ENCODE results near the gene PLXDC2. TPM values are rescaled to one million over a fixed set of nuclear protein-coding genes. Genes with fewer than 3 reads are reported as not detected.

PLXDC2 gene
- total RNA-seq, 6 donors from 2014 or later = 39.0 to 129 (median 68.0) TPM

DNA sequence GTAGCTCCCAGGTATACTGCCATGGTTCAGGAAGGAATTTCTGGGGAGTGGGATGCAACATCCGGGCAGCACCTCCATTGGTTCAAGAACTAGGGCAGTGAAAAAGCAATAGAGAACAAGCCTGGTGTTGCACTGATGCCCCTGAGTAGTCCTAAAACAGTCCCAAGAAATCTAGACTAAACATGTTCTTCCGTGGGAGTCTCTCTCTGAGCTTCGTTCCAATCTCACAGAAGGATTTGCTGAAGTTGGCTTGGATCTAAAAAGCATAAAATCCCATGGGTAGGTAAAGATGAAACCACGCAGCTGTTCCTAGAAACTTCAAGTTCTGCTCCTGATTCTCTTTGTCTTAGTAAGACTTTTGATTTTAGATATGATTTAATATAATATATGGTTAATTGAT is 154.5 kb downstream of the PLXDC2 start:
- WGBS, 2 donors = 62 to 82% methylated on average over 4 of the region's 4 CpGs
- ATAC-seq (ENCODE audit: low FRiP score in 2 of 2) = peak in 1 of 2 donors; percentile 67

GRCh38 chr10:19971343-19972052 is 155.3 kb downstream of the PLXDC2 start:
- peak overlapping the region in 2 of 4 donors; percentile 35 to 46 for H3K27ac ChIP-seq
- ATAC-seq (ENCODE audit: low FRiP score in 2 of 2) (no peak), DNase-seq (no peak)
- no peaks in the 10 kb centered on the region for H3K27me3 ChIP-seq
- H3K9me3 ChIP-seq = no peaks in the 10 kb centered on the region
- H3K36me3 ChIP-seq = no peaks in the 10 kb centered on the region
- WGBS, 2 donors = 67 to 68% methylated on average over 9 of the region's 9 CpGs
- H3K4me3 ChIP-seq = no peak overlapping the region
- H3K4me1 ChIP-seq = peaks cover 0 to 8% (median 4%) of the 10 kb centered on the region in 4 donors
- TF ChIP-seq POLR2A (IDR thresholded peaks at IDR 0.05) = no peak
- TF ChIP-seq POLR2AphosphoS5 (IDR thresholded peaks at IDR 0.05) = no peak
- TF ChIP-seq, protein P1, sequence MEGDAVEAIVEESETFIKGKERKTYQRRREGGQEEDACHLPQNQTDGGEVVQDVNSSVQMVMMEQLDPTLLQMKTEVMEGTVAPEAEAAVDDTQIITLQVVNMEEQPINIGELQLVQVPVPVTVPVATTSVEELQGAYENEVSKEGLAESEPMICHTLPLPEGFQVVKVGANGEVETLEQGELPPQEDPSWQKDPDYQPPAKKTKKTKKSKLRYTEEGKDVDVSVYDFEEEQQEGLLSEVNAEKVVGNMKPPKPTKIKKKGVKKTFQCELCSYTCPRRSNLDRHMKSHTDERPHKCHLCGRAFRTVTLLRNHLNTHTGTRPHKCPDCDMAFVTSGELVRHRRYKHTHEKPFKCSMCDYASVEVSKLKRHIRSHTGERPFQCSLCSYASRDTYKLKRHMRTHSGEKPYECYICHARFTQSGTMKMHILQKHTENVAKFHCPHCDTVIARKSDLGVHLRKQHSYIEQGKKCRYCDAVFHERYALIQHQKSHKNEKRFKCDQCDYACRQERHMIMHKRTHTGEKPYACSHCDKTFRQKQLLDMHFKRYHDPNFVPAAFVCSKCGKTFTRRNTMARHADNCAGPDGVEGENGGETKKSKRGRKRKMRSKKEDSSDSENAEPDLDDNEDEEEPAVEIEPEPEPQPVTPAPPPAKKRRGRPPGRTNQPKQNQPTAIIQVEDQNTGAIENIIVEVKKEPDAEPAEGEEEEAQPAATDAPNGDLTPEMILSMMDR (IDR thresholded peaks at IDR 0.05) = no peak
- TF ChIP-seq EP300 (IDR thresholded peaks at IDR 0.05) = no peak

More for the DNA sequence above, 154.5 kb downstream of the PLXDC2 start:
- DNase-seq = no peak
- TF ChIP-seq POLR2A (IDR thresholded peaks at IDR 0.05) = no peak
- TF ChIP-seq EP300 (IDR thresholded peaks at IDR 0.05) = no peak
- no peak for TF ChIP-seq POLR2AphosphoS5 (IDR thresholded peaks at IDR 0.05)
- TF ChIP-seq, protein P1 (IDR thresholded peaks at IDR 0.05) = no peak
- H3K4me1 ChIP-seq = peaks cover 0 to 8% (median 4%) of the 10 kb centered on the region in 4 donors
- H3K9me3 ChIP-seq = no peaks in the 10 kb centered on the region
- no peak overlapping the region for H3K4me3 ChIP-seq
- peak overlapping the region in 2 of 4 donors; percentile 13 to 46 for H3K27ac ChIP-seq
- no peaks in the 10 kb centered on the region for H3K27me3 ChIP-seq
- no peaks in the 10 kb centered on the region for H3K36me3 ChIP-seq

GRCh38 chr10:19974138-19974537 is 157.9 kb downstream of the PLXDC2 start:
- WGBS, 2 donors = 37 to 50% methylated on average over 1 of the region's 1 CpG
- TF ChIP-seq POLR2AphosphoS5 (IDR thresholded peaks at IDR 0.05) (no peak), EP300 (IDR thresholded peaks at IDR 0.05) (no peak), POLR2A (IDR thresholded peaks at IDR 0.05) (no peak)
- TF ChIP-seq, protein P1 (IDR thresholded peaks at IDR 0.05) = no peak

DNA sequence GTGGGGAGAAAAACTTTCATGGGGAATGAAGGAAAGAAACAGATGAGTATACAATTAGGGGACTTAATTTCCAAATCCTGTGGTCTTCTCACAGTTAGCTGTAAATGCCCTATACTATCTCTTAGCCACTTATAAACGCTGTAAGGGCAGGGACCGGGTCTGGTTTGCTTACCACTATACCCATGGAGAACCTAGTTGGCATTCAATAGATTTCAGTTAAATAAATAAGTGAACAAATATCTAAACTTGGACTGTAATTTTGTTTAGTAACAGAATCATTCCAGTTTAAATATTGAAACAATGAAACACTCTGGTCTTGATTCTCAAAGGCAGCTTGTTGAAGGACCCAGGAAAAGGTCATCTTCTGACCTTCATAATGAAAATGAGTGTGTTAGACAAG is 158.3 kb downstream of the PLXDC2 start:
- TF ChIP-seq, protein P1 (IDR thresholded peaks at IDR 0.05) = no peak
- TF ChIP-seq EP300 (IDR thresholded peaks at IDR 0.05) (no peak), POLR2A (IDR thresholded peaks at IDR 0.05) (no peak), POLR2AphosphoS5 (IDR thresholded peaks at IDR 0.05) (no peak)
- Histone ChIP-seq H3K27ac (no peak overlapping the region), H3K27me3 (no peaks in the 10 kb centered on the region), H3K4me1 (peaks cover 0 to 8% (median 4%) of the 10 kb centered on the region in 4 donors), H3K36me3 (no peaks in the 10 kb centered on the region), H3K9me3 (no peaks in the 10 kb centered on the region), H3K4me3 (no peak overlapping the region)
- 73 to 90% methylated on average over 2 of the region's 2 CpGs for WGBS, 2 donors
- ATAC-seq (ENCODE audit: low FRiP score in 2 of 2) (no peak), DNase-seq (no peak)

More at GRCh38 chr10:19974138-19974537, 157.9 kb downstream of the PLXDC2 start:
- Histone ChIP-seq H3K27ac (peak overlapping the region in 1 of 4 donors; percentile 29), H3K36me3 (no peaks in the 10 kb centered on the region), H3K27me3 (no peaks in the 10 kb centered on the region), H3K4me3 (no peak overlapping the region), H3K4me1 (peaks cover 0 to 8% (median 4%) of the 10 kb centered on the region in 4 donors), H3K9me3 (no peaks in the 10 kb centered on the region)
- ATAC-seq (ENCODE audit: low FRiP score in 2 of 2) = peak in 1 of 2 donors; percentile 34
- DNase-seq = no peak
